ENCODE data around the gene PTPN21.

Gene PTPN21

DNA sequence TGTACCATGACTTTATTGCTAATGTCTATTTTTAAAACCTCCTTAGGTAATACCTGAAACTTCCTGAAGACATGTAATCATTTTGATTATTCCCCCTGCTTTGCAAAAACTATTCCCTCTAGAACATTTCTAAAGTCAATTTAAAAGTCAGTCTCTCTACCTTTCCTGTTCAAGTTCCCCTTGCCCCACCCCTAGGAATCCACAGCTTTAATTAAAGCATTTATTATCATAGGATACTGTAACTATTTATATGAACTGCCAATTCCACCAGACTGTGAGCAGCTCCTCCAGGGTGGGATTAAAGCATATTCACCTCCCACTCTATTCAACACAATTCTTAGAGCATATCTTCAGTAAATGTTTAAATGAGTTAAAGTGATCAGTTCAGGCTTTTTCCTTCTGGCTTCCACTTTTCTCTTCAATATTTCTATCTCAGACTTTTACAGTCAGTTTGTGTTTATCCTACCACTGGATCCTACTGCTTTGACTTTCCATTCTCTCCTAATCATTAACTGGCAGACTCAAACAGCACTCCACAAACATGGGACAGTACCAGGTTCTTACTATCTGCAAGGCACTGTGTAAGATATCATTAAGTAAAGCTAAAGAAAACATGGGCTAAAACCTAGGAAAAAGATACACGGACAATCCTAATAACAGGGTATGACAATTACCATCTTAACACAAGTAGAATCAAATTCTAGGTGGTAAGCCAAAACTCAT, 39.1 kb downstream of the PTPN21 start:
- DNase-seq (ENCODE audit: low read depth): no peak
- no peak for TF ChIP-seq CTCF (IDR thresholded peaks at IDR 0.05; ENCODE audit: insufficient read depth, low read depth, low read length, missing control alignments)

DNA sequence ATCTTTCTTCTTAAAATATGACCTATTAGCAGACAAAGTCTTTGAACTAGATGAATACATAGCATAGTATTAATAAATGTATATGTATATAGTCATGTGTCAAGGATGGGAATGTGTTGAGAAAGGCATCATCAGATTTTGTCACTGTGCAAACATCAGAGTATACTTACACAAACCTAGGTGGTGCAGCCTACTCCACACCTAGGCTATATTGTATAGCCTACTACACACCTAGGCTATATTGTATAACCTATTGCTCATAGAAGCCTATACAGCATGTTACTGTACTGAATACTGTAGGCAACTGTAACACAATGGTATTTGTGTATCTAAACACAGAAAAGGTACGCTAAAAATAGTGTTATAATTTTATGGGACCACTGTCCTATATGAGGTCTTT, 47.6 kb downstream of the PTPN21 start:
- no peak overlapping the region for H3K4me3 ChIP-seq (ENCODE audit: low read length)
- no peak for DNase-seq (ENCODE audit: low read depth)
- TF ChIP-seq CTCF (IDR thresholded peaks at IDR 0.05; ENCODE audit: insufficient read depth, low read depth, low read length, missing control alignments): no peak

More for the DNA sequence above, 39.1 kb downstream of the PTPN21 start:
- H3K4me3 ChIP-seq (ENCODE audit: low read length): no peak overlapping the region

GRCh38 chr14:88505621-88506020, 49.2 kb downstream of the PTPN21 start:
- no peak overlapping the region for H3K4me3 ChIP-seq (ENCODE audit: low read length)
- no peak for TF ChIP-seq CTCF (IDR thresholded peaks at IDR 0.05; ENCODE audit: insufficient read depth, low read depth, low read length, missing control alignments)
- DNase-seq (ENCODE audit: low read depth): no peak

GRCh38 chr14:88504602-88505001, 50.2 kb downstream of the PTPN21 start:
- TF ChIP-seq CTCF (IDR thresholded peaks at IDR 0.05; ENCODE audit: insufficient read depth, low read depth, low read length, missing control alignments): no peak
- no peak for DNase-seq (ENCODE audit: low read depth)
- no peak overlapping the region for H3K4me3 ChIP-seq (ENCODE audit: low read length)

DNA sequence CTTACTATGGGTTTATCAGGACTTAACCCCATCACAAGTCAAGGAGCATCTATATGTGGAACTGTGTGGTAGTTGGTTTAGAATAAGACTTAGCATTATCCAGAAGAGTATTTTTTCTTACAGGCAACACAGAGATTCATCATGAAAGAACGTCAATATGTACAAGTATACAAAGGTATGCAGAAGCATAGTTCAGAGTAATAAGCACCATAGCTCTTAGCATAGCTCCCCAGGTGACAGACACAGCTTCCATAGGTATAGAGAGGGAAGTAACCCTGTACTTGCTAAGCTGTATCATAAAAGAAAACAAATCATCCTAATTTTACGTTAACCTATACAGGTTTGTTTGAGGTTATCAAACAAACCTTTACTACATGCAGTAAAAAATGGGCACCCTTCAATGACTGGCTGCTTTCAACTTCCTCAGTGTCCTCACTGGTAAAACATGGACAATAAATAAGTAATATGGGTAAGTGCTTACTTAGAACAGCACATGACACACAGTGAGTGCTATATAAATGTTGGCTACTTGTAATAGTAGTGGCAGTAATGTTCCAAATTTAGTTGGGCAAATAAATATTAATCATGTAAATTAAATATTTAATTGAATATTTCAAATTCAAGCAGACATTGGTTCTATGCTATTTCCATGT, 50.9 kb downstream of the PTPN21 start:
- TF ChIP-seq CTCF (IDR thresholded peaks at IDR 0.05; ENCODE audit: insufficient read depth, low read depth, low read length, missing control alignments): no peak

DNA sequence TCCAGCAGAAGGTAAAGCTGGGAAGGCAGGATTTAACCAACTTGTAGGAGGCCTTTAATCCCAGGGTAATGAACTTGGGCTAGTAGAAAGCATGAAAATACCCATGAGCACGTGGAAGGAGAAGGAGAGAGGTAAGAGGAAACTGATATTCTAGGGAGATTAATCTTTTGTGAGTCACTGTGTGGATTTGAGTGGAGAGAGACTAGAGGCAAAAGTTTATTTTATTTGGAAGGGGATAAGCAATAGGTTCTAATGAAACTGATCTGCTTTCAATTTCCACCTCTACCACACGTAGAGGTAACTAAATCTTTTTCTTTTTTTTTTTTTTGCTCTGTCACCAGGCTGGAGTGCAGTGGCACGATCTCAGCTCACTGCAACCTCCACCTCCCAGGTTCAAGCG, 52.1 kb downstream of the PTPN21 start:
- H3K4me3 ChIP-seq (ENCODE audit: low read length): no peak overlapping the region
- no peak for DNase-seq (ENCODE audit: low read depth)
- TF ChIP-seq CTCF (IDR thresholded peaks at IDR 0.05; ENCODE audit: insufficient read depth, low read depth, low read length, missing control alignments): no peak

More for the DNA sequence above, 50.9 kb downstream of the PTPN21 start:
- no peak for DNase-seq (ENCODE audit: low read depth)
- no peak overlapping the region for H3K4me3 ChIP-seq (ENCODE audit: low read length)

Data from epithelial cell of esophagus (primary cell).